Measurements from ENCODE around the gene ZNF576. TPM values are rescaled to one million over a fixed set of nuclear protein-coding genes. Genes with fewer than 3 reads are reported as not detected.
"Not testable (repeated sequence)": the region's sequence is repeated elsewhere in the genome, so short reads cannot be mapped to it uniquely, and the experiment has no call there.

Gene ZNF576
- polyA plus RNA-seq, 1 donor = 13.5 TPM

DNA sequence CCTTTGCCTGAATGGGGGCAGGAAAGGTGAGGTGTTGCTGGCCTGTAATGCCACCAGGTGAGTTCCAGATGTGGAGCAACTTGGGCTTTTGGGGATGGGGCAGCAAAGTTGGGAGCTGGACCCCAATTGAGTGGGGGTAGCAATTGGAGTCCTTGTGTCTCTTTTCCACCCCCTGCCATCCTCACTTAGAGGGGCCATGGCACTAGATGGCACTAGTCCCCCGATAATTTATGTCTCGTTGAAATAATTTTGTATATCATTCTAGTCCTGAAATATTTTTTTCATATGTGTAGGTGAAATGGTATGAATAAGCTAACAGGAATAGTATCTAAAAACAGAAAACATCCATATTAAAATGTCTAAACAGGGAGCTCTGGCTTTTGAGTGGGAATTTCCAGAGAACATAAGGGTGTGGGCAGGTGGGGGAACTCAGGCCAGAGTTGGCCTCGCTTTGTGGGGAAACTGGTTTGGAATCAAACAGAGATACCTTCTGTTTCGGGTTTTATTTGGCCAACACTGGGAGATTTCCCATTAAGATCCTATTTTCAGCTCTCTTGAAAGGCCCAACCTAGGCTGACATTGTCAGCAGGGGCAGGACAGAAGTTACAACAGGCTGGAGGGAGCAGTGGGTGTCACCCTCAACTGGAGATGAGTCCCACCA is 3.4 kb downstream of the ZNF576 start:
- DNase-seq = no peak
- WGBS (ENCODE audit: insufficient coverage, low lambda C conversion rate) = 85% methylated on average over 2 of the region's 4 CpGs
- Histone ChIP-seq H3K4me1 (ENCODE audit: control insufficient read depth, insufficient read depth, low read length) (peaks cover 11% of the 10 kb centered on the region), H3K4me3 (ENCODE audit: low read length) (no peak overlapping the region), H3K27me3 (ENCODE audit: control insufficient read depth, insufficient read depth, low read length) (no peaks in the 10 kb centered on the region), H3K27ac (ENCODE audit: low read length) (no peak overlapping the region), H3K36me3 (ENCODE audit: control insufficient read depth, insufficient read depth, low read length) (peaks cover 19% of the 10 kb centered on the region), H3K9me3 (ENCODE audit: control insufficient read depth, low read depth, low read length) (no peaks in the 10 kb centered on the region)

DNA sequence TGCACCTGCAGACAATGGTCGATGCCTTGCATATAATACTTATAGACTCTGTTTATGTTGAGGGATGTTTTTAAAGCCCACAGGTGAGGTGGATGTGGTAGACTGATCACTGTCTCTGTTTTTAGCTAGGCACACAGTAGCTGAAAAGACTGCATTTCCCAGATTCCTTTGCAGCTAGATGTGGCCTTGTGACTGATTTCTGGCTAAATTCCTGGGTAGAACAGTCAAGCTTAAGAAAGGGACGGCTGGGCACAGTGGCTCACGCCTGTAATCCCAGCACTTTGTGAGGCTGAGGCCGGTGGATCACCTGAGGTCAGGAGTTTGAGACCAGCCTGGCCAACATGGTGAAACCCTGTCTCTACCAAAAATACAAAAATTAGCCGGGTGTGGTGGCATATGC is 3.9 kb downstream of the ZNF576 start:
- H3K27me3 ChIP-seq (ENCODE audit: control insufficient read depth, insufficient read depth, low read length); H3K27ac ChIP-seq (ENCODE audit: low read length); H3K4me3 ChIP-seq (ENCODE audit: low read length); H3K9me3 ChIP-seq (ENCODE audit: control insufficient read depth, low read depth, low read length); DNase-seq: not testable (repeated sequence)
- WGBS (ENCODE audit: insufficient coverage, low lambda C conversion rate) = no CpG with 5 or more reads among the region's 5 CpGs
- Histone ChIP-seq H3K36me3 (ENCODE audit: control insufficient read depth, insufficient read depth, low read length) (peaks cover 19% of the 10 kb centered on the region), H3K4me1 (ENCODE audit: control insufficient read depth, insufficient read depth, low read length) (peaks cover 11% of the 10 kb centered on the region)

GRCh38 chr19:43605875-43606568 is 9.6 kb downstream of the ZNF576 start:
- Histone ChIP-seq H3K9me3 (ENCODE audit: control insufficient read depth, low read depth, low read length) (no peaks in the 10 kb centered on the region), H3K4me1 (ENCODE audit: control insufficient read depth, insufficient read depth, low read length) (no peaks in the 10 kb centered on the region), H3K27me3 (ENCODE audit: control insufficient read depth, insufficient read depth, low read length) (no peaks in the 10 kb centered on the region), H3K4me3 (ENCODE audit: low read length) (no peak overlapping the region), H3K36me3 (ENCODE audit: control insufficient read depth, insufficient read depth, low read length) (peaks cover 20% of the 10 kb centered on the region), H3K27ac (ENCODE audit: low read length) (no peak overlapping the region)
- no peak for DNase-seq
- WGBS (ENCODE audit: insufficient coverage, low lambda C conversion rate) = no CpG with 5 or more reads among the region's 7 CpGs

DNA sequence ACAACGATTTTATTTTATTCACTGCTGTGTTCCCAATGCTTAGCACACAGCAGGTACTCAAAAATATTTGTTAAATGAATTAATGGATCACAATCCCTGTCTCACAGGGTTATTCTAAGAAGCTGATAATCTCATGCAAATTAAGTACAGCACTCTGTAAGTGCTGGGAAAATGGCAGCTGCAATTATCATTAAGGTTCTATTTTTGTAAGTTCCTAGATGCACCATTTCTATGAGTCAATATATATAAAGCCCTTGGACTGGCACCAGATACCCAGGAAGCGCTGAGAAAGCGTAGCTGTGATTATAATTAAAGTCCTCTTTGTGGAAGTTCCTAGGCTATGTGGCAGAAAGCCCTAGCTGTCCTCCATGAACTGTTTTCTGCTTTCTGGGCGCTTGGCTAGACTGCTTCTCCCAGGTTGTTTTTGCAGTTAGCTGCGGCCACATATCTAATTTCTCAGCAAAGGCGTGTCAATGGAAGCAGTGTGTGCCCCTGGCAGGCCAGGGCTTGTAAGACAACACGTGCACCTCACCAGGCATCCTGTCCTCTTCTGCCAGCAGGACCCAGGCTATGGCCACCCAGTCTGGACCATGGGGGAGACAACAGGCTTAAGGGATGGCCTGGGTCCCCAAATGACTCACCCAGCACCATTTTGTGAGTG is 10.3 kb downstream of the ZNF576 start:
- Histone ChIP-seq H3K27me3 (ENCODE audit: control insufficient read depth, insufficient read depth, low read length) (no peaks in the 10 kb centered on the region), H3K36me3 (ENCODE audit: control insufficient read depth, insufficient read depth, low read length) (peaks cover 18% of the 10 kb centered on the region), H3K9me3 (ENCODE audit: control insufficient read depth, low read depth, low read length) (no peaks in the 10 kb centered on the region), H3K4me3 (ENCODE audit: low read length) (no peak overlapping the region), H3K4me1 (ENCODE audit: control insufficient read depth, insufficient read depth, low read length) (no peaks in the 10 kb centered on the region), H3K27ac (ENCODE audit: low read length) (no peak overlapping the region)
- no peak for DNase-seq
- no CpG with 5 or more reads among the region's 7 CpGs for WGBS (ENCODE audit: insufficient coverage, low lambda C conversion rate)

GRCh38 chr19:43607238-43608205 is 11.1 kb downstream of the ZNF576 start:
- Histone ChIP-seq H3K36me3 (ENCODE audit: control insufficient read depth, insufficient read depth, low read length) (peaks cover 23% of the 10 kb centered on the region), H3K4me1 (ENCODE audit: control insufficient read depth, insufficient read depth, low read length) (no peaks in the 10 kb centered on the region), H3K4me3 (ENCODE audit: low read length) (no peak overlapping the region), H3K27ac (ENCODE audit: low read length) (no peak overlapping the region), H3K27me3 (ENCODE audit: control insufficient read depth, insufficient read depth, low read length) (no peaks in the 10 kb centered on the region), H3K9me3 (ENCODE audit: control insufficient read depth, low read depth, low read length) (no peaks in the 10 kb centered on the region)
- WGBS (ENCODE audit: insufficient coverage, low lambda C conversion rate) = no CpG with 5 or more reads among the region's 28 CpGs
- no peak for DNase-seq

DNA sequence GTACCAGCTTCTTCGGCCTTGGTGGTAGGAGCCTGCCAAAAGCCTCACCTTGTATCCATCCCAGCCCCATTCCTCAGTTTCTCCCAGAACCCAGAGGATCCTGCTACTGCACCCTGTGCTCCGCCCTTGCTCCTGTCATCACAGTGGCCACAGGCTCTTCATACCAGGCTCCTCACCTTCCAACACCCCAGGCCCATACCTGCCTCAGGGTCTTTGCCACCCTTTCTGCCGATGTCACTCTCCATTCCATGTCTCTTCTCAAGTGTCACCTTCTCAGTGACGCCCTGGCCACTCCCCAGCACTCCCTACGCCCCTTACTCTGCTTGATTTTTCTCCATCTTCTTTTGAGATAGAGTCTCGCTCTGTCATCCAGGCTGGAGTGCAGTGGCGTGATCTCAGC is 13.5 kb downstream of the ZNF576 start:
- no peak for DNase-seq
- no peak overlapping the region for H3K4me3 ChIP-seq (ENCODE audit: low read length)
- peaks cover 41% of the 10 kb centered on the region for H3K36me3 ChIP-seq (ENCODE audit: control insufficient read depth, insufficient read depth, low read length)
- no peaks in the 10 kb centered on the region for H3K27me3 ChIP-seq (ENCODE audit: control insufficient read depth, insufficient read depth, low read length)
- no peaks in the 10 kb centered on the region for H3K9me3 ChIP-seq (ENCODE audit: control insufficient read depth, low read depth, low read length)
- no CpG with 5 or more reads among the region's 7 CpGs for WGBS (ENCODE audit: insufficient coverage, low lambda C conversion rate)
- H3K4me1 ChIP-seq (ENCODE audit: control insufficient read depth, insufficient read depth, low read length) = no peaks in the 10 kb centered on the region
- H3K27ac ChIP-seq (ENCODE audit: low read length) = no peak overlapping the region

- H3K9me3 ChIP-seq (ENCODE audit: control insufficient read depth, low read depth, low read length) = no peaks in the 10 kb centered on the region
- peaks cover 41% of the 10 kb centered on the region for H3K36me3 ChIP-seq (ENCODE audit: control insufficient read depth, insufficient read depth, low read length)
- no peak for DNase-seq
- WGBS (ENCODE audit: insufficient coverage, low lambda C conversion rate) = no CpG with 5 or more reads among the region's 3 CpGs
- H3K27me3 ChIP-seq (ENCODE audit: control insufficient read depth, insufficient read depth, low read length) = no peaks in the 10 kb centered on the region
- H3K27ac ChIP-seq (ENCODE audit: low read length) = no peak overlapping the region
- H3K4me3 ChIP-seq (ENCODE audit: low read length) = no peak overlapping the region
- no peaks in the 10 kb centered on the region for H3K4me1 ChIP-seq (ENCODE audit: control insufficient read depth, insufficient read depth, low read length)
These were observed 14.1 kb downstream of the ZNF576 start for GRCh38 chr19:43610493-43610892.

DNA sequence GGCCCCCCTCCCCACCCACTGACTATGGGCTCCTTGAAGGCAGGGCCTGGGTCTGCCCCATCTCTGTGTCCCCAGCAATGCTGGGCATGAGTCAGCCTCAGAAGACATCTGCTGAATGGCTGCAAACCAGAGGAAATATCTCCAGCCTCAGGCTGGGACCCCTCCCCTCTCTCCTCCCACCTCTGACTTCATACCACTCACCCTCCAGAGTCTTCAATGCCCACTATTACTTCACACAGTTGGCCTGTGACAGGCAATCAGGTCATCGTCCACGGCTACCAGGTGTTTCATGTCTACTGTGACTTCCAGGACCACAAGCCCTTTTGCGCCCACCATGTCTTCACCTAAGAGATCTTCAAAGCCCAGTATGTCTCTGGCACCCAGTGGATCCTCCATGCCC is 15.4 kb downstream of the ZNF576 start, which contains the start of gene SRRM5:
Gene SRRM5, plus strand, starts transcription at position 301 of the 400 bp plus-strand sequence. Its CDS starts 34 bp downstream, at position 335.
- H3K36me3 ChIP-seq (ENCODE audit: control insufficient read depth, insufficient read depth, low read length) = peaks cover 39% of the 10 kb centered on the region

DNA sequence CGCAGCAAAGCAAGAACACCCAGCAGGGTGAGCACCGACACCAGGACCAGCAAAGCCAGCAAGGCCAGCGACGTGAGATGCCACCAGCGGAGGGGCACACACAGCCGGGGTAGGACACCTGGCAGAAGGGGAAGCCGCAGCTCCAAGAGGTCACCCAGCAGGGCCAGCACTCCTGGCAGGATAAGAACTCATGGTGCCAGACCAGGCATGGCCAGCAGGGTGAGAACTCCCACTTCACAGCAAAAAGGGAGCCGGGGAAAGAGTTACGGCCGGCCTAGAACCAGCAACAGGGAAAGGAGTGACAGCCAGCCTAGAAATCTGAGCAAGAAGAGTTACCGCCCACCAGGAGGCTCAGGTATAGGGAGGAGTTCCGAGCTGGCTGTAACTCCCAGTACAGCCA is 16.0 kb downstream of the ZNF576 start:
- peaks cover 36% of the 10 kb centered on the region for H3K36me3 ChIP-seq (ENCODE audit: control insufficient read depth, insufficient read depth, low read length)
- no CpG with 5 or more reads among the region's 12 CpGs for WGBS (ENCODE audit: insufficient coverage, low lambda C conversion rate)
- H3K9me3 ChIP-seq (ENCODE audit: control insufficient read depth, low read depth, low read length) = no peaks in the 10 kb centered on the region
- H3K4me3 ChIP-seq (ENCODE audit: low read length) = no peak overlapping the region
- no peaks in the 10 kb centered on the region for H3K4me1 ChIP-seq (ENCODE audit: control insufficient read depth, insufficient read depth, low read length)
- no peaks in the 10 kb centered on the region for H3K27me3 ChIP-seq (ENCODE audit: control insufficient read depth, insufficient read depth, low read length)
- DNase-seq = no peak
- H3K27ac ChIP-seq (ENCODE audit: low read length) = no peak overlapping the region

More for the DNA sequence above, 15.4 kb downstream of the ZNF576 start, which contains the start of gene SRRM5:
- no peaks in the 10 kb centered on the region for H3K4me1 ChIP-seq (ENCODE audit: control insufficient read depth, insufficient read depth, low read length)
- DNase-seq = no peak
- no peak within 1 kb of the TSS for H3K27ac ChIP-seq (ENCODE audit: low read length)
- no peaks in the 10 kb centered on the region for H3K9me3 ChIP-seq (ENCODE audit: control insufficient read depth, low read depth, low read length)
- no CpG with 5 or more reads among the region's 3 CpGs for WGBS (ENCODE audit: insufficient coverage, low lambda C conversion rate)
- no peaks in the 10 kb centered on the region for H3K27me3 ChIP-seq (ENCODE audit: control insufficient read depth, insufficient read depth, low read length)
- no peak within 1 kb of the TSS for H3K4me3 ChIP-seq (ENCODE audit: low read length)

- no CpG with 5 or more reads among the region's 1 CpG for WGBS (ENCODE audit: insufficient coverage, low lambda C conversion rate)
- Histone ChIP-seq H3K4me1 (ENCODE audit: control insufficient read depth, insufficient read depth, low read length) (peaks cover 4% of the 10 kb centered on the region), H3K4me3 (ENCODE audit: low read length) (no peak overlapping the region), H3K27ac (ENCODE audit: low read length) (no peak overlapping the region), H3K36me3 (ENCODE audit: control insufficient read depth, insufficient read depth, low read length) (peaks cover 28% of the 10 kb centered on the region), H3K9me3 (ENCODE audit: control insufficient read depth, low read depth, low read length) (peaks cover 2% of the 10 kb centered on the region), H3K27me3 (ENCODE audit: control insufficient read depth, insufficient read depth, low read length) (no peaks in the 10 kb centered on the region)
- DNase-seq = no peak
These were observed 19.9 kb downstream of the ZNF576 start for GRCh38 chr19:43616306-43616705.

Measured in large intestine (tissue), 3 donors.